Esophagus (tissue), 2 donors: ENCODE measurements around the gene PTPRZ1. TPM values are rescaled to one million over a fixed set of nuclear protein-coding genes. Genes with fewer than 3 reads are reported as not detected.

Source experiments
- H3K27ac ChIP-seq, 2 donors: one replicate each; pipeline ENCODE4 v1.5.1; 2013; ENCODE audit warnings: low read depth in 2 of 2, mild to moderate bottlenecking in 2 of 2, inconsistent platforms in 1 of 2, low read length in 1 of 2, moderate library complexity in 1 of 2
- H3K27me3 ChIP-seq, 2 donors: one replicate each; pipeline ENCODE4 v1.6.1; 2013; ENCODE audit warnings: low read length in 2 of 2, control low read depth in 1 of 2, mild to moderate bottlenecking in 1 of 2; ENCODE audit not compliant: insufficient read depth in 2 of 2, control insufficient read depth in 1 of 2
- H3K36me3 ChIP-seq, 2 donors: one replicate each; pipeline ENCODE4 v1.6.1; 2013; ENCODE audit warnings: low read length in 1 of 2; ENCODE audit not compliant: control insufficient read depth in 2 of 2, insufficient read depth in 2 of 2
- H3K4me1 ChIP-seq, 2 donors: one replicate each; pipeline ENCODE4 v1.6.1; 2013; ENCODE audit warnings: low read length in 1 of 2; ENCODE audit not compliant: control insufficient read depth in 2 of 2, insufficient read depth in 2 of 2
- H3K4me3 ChIP-seq, 2 donors: one replicate each; pipeline ENCODE4 v1.5.1; 2013; ENCODE audit warnings: low read length in 2 of 2, mild to moderate bottlenecking in 2 of 2, low read depth in 1 of 2, moderate library complexity in 1 of 2
- H3K9me3 ChIP-seq, 2 donors: one replicate each; pipeline ENCODE4 v1.6.1; 2013; ENCODE audit warnings: mild to moderate bottlenecking in 2 of 2, low read depth in 1 of 2, low read length in 1 of 2, moderate library complexity in 1 of 2; ENCODE audit not compliant: control insufficient read depth in 2 of 2, insufficient read depth in 1 of 2
- WGBS, 2 donors: extraction: QIAGEN DNeasy Blood & Tissue Kit; methylation state at CpG; one replicate each; pipeline ENCODE4 v1.1.7; 2013; 5-methylcytosine and 5-hydroxymethylcytosine counted together
- polyA plus RNA-seq, 2 donors: library from polyadenylated mRNA; stranded (reverse); fragments of 200-250 nt; gene quantifications; one replicate each; pipeline ENCODE4 v1.2.3, GENCODE V29; 2013
- donor health status: healthy with polysubstance abuse.
- donor health status: Bipolar disorder and iron deficiency.

The PTPRZ1 gene
- polyA plus RNA-seq, result 10 to 100 TPM in 1 of 2 donors, 1 to 10 TPM in 1; 9.3 to 13.3 TPM

- Histone ChIP-seq H3K4me3 (peak within 1 kb of the TSS; percentile 73 to 93), H3K27me3 (no peaks in the 10 kb centered on the region), H3K27ac (peak within 1 kb of the TSS in 1 of 2 donors; percentile 16)
These were observed at the start of gene PTPRZ1 for GRCh38 chr7:121872831-121873288. Gene PTPRZ1, plus strand, starts transcription at chr7:121873161. Its CDS starts 339 bp downstream, at chr7:121873500.

GRCh38 chr7:121824276-121824675 lies 48.7 kb upstream of the PTPRZ1 start:
- H3K4me1 ChIP-seq, result no peaks in the 10 kb centered on the region
- no peaks in the 10 kb centered on the region for H3K27me3 ChIP-seq
- WGBS, 2 donors, result 42 to 86% methylated on average over 1 of the region's 1 CpG
- no peaks in the 10 kb centered on the region for H3K9me3 ChIP-seq
- H3K27ac ChIP-seq, result no peak overlapping the region
- H3K36me3 ChIP-seq, result no peaks in the 10 kb centered on the region
- no peak overlapping the region for H3K4me3 ChIP-seq

More at GRCh38 chr7:121872831-121873288, at the start of gene PTPRZ1:
- no peaks in the 10 kb centered on the region for H3K9me3 ChIP-seq
- no peaks in the 10 kb centered on the region for H3K36me3 ChIP-seq
- no peaks in the 10 kb centered on the region for H3K4me1 ChIP-seq
- 3% methylated on average over 37 to 49 of the region's 49 CpGs for WGBS, 2 donors

- no peaks in the 10 kb centered on the region for H3K27me3 ChIP-seq
- no peaks in the 10 kb centered on the region for H3K9me3 ChIP-seq
- no peak overlapping the region for H3K4me3 ChIP-seq
- no peaks in the 10 kb centered on the region for H3K4me1 ChIP-seq
- H3K27ac ChIP-seq, result no peak overlapping the region
- no peaks in the 10 kb centered on the region for H3K36me3 ChIP-seq
- WGBS, 2 donors, result 45 to 61% methylated on average over 3 of the region's 3 CpGs
These were observed 41.6 kb upstream of the PTPRZ1 start for GRCh38 chr7:121831351-121831750.

GRCh38 chr7:121831801-121832200 lies 41.2 kb upstream of the PTPRZ1 start:
- no peak overlapping the region for H3K4me3 ChIP-seq
- no peaks in the 10 kb centered on the region for H3K9me3 ChIP-seq
- H3K4me1 ChIP-seq, result no peaks in the 10 kb centered on the region
- H3K27ac ChIP-seq, result no peak overlapping the region
- H3K36me3 ChIP-seq, result no peaks in the 10 kb centered on the region
- no peaks in the 10 kb centered on the region for H3K27me3 ChIP-seq
- 34 to 44% methylated on average over 5 of the region's 5 CpGs for WGBS, 2 donors

GRCh38 chr7:121832347-121832746 lies 40.6 kb upstream of the PTPRZ1 start:
- no peak overlapping the region for H3K4me3 ChIP-seq
- no peaks in the 10 kb centered on the region for H3K4me1 ChIP-seq
- H3K27me3 ChIP-seq, result no peaks in the 10 kb centered on the region
- H3K36me3 ChIP-seq, result no peaks in the 10 kb centered on the region
- WGBS, 2 donors, result 37 to 44% methylated on average over 8 of the region's 8 CpGs
- no peak overlapping the region for H3K27ac ChIP-seq
- H3K9me3 ChIP-seq, result no peaks in the 10 kb centered on the region

GRCh38 chr7:121833991-121834390 lies 39.0 kb upstream of the PTPRZ1 start:
- Histone ChIP-seq H3K36me3 (no peaks in the 10 kb centered on the region), H3K27ac (no peak overlapping the region), H3K4me3 (no peak overlapping the region), H3K4me1 (no peaks in the 10 kb centered on the region), H3K27me3 (no peaks in the 10 kb centered on the region), H3K9me3 (no peaks in the 10 kb centered on the region)

- whole genome bisulfite sequencing, 2 donors, result 17 to 30% methylated on average over 1 of the region's 1 CpG
- Histone ChIP-seq H3K4me1 (no peaks in the 10 kb centered on the region), H3K4me3 (no peak overlapping the region), H3K36me3 (no peaks in the 10 kb centered on the region), H3K27ac (no peak overlapping the region), H3K27me3 (no peaks in the 10 kb centered on the region), H3K9me3 (no peaks in the 10 kb centered on the region)
These were observed 35.5 kb upstream of the PTPRZ1 start for GRCh38 chr7:121837462-121837861.

GRCh38 chr7:121847041-121847440 lies 25.9 kb upstream of the PTPRZ1 start:
- WGBS, 2 donors, result 74 to 75% methylated on average over 4 of the region's 4 CpGs
- Histone ChIP-seq H3K27ac (no peak overlapping the region), H3K36me3 (no peaks in the 10 kb centered on the region), H3K4me1 (no peaks in the 10 kb centered on the region), H3K4me3 (no peak overlapping the region), H3K27me3 (no peaks in the 10 kb centered on the region), H3K9me3 (no peaks in the 10 kb centered on the region)

GRCh38 chr7:121853307-121853706 lies 19.7 kb upstream of the PTPRZ1 start:
- no peaks in the 10 kb centered on the region for H3K4me1 ChIP-seq
- 80 to 82% methylated on average over 2 of the region's 2 CpGs for WGBS, 2 donors
- no peaks in the 10 kb centered on the region for H3K9me3 ChIP-seq

GRCh38 chr7:121860953-121861352 lies 12.0 kb upstream of the PTPRZ1 start:
- Histone ChIP-seq H3K4me3 (no peak overlapping the region), H3K36me3 (no peaks in the 10 kb centered on the region), H3K9me3 (no peaks in the 10 kb centered on the region), H3K27me3 (no peaks in the 10 kb centered on the region), H3K27ac (no peak overlapping the region), H3K4me1 (no peaks in the 10 kb centered on the region)

More at GRCh38 chr7:121853307-121853706, 19.7 kb upstream of the PTPRZ1 start:
- Histone ChIP-seq H3K27me3 (no peaks in the 10 kb centered on the region), H3K4me3 (no peak overlapping the region), H3K36me3 (no peaks in the 10 kb centered on the region), H3K27ac (no peak overlapping the region)
